DMS153 treated with DMSO at 0.1 percent for 48 hours (cell line): ENCODE data around the gene PCBD1.
A peak's percentile ranks its signal among the peaks of the same experiment; 100 is the strongest.
"Not testable (repeated sequence)": the region's sequence is repeated elsewhere in the genome, so short reads cannot be mapped to it uniquely, and the experiment has no call there.

ENCODE experiments used
- DNase-seq: peaks from one replicate; lab custom pipeline; 2025; ENCODE audit not compliant: unreplicated experiment; lab: John Stamatoyannopoulos, UW

PCBD1 gene

DNA sequence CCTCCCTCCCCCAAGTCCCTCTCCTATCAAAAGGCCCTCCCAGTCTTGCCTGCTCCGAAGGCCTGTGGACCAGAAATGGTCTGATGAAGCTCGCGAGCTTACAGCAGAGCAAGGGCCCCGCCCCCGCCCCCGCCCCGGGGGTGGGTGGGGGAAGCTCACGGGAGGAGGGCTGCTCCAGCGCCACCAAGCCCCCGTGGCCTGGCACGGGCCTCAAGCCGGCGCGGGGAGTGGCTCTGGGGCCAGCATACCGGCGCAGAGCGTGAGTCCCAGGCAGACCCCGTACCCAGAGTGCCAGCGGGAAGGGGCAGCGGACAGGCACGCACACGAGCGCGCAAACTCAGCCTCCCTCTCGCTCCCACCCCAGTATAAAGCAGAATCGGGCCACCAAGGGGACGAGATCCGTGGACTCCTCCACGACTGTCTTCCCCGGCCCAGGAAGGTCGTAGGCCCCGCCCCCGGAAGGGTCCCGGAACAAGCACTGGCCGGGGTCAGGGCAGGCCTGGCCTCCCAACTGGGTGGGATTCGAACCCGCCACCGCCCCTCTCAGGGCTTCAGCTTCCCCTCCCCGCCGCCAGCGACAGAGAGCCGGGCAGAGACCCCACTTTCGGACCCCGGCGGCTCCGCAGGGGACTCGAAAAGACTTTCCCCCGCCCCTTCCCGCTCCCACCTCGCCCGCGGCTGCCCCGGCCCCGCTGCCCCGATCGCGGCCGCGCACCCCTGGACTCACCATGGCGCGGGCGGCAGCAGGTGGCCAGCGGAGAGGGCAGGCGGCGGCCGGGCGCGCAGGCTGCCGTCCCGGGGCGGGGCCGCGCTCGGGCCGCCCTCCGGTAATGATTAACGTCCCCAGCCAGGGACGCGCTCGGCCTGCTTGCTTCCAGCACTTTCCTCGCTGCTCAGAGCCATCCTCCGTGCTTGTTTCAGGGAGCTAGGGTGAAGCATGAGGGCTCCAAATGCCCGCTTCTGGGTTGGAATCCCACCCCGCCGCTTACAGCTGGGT lies at the start of gene PCBD1:
Gene PCBD1, minus strand, starts transcription at position 762 of the 997 bp plus-strand sequence. Its CDS starts 32 bp downstream, at position 730.
- DNase-seq = peak; percentile 61

DNA sequence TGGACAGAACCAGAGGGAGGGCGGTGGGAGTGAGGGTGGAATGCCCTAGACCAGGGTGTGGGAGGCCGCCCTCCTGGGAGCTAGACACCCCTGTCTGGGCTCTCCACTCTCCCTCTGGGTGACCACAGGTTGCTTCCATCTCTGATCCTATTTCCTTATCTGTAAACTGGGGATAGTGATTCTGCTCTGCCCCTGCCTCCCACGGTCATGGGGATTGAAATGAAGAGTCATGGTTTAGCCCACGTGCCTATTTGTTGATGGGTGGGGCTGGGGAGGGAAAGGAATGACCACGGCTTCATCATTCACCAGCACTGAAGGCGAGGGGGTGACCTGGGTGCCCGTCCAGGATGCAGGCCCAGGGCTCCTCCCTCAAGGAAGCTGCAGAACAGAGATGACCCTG lies 49.3 kb upstream of the PCBD1 start:
- DNase-seq = no peak

DNA sequence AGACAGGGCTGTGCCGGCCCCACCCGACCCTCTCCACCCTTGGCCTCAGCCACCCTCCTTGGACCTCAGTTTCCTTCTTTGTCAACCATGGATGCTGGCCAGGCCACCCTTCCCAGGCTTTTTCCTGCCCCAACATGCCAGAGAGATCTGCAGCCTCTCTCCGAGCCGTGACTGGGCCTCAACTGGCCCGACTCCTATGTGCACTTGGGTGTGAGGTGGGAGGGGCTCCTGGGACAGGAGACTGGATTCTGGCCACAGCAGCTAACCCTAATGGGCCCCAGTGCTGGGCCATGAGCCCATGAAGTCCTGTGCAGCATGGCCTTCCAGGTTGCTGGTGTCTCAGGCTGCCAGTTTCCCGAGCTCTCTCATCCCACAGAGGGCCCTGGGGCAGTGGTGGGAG lies 47.7 kb upstream of the PCBD1 start:
- no peak for DNase-seq

DNA sequence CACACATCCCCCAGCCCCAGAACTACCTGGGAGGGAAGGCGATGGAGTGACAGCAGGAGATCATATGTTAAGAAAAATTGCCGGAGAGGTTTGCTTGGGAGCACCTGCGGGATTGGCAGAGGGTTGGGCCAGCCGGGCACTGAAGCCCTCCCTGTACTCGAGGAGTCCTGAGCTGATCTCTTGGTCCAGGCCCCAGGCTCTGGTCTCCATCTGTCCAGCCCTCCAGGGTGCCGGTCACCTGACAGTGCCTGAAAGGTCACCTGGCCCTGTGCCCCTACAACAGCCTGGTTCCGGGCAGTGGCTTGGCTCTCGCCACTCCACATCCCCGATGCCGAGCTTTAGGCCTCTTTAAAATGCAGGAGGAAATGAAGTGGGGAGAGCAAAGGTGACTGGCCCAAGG lies 47.3 kb upstream of the PCBD1 start:
- DNase-seq = no peak

DNA sequence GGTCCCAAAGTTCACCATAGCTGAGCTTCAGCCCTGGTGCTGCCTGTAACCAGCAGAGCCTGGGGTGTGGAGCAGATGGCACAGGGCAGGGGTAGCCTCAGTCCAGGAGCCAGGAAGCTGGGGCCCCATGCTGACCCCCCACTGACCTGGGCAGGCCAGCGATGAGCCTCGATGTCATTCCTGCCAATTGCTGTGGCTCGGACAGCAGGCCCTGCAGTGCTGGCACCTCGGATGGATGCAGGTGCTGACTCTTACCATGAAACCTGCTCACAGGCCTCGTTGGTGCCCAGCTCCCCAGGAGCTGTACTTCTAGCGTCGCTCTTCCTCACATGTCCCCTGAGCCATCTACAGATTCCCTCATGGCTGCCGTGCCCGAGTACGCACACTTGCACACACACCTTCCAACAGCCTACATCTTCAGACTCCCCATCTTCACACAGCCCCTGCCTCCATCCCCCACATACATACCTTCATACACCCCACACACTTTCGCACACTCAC lies 46.8 kb upstream of the PCBD1 start:
- DNase-seq = no peak

DNA sequence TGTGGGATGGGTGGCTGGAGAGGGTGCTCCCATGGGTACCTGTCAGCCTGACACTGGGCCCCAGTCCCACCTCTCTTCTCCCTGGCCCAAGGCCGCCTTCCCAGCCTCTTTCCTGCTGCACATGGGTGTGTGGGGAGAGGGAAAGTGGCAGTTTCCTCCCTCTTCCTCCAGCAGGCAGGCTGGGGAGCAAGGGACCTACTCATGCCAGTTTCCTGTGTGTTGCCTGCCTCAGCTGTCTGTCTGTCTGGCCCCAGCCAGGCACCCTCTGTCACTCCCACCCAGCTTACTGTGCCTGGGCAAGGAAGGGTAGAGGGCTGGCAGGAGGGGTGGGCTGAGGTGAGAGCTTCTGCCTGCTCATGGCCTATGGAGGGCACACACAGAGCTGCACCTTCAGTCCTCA lies 46.3 kb upstream of the PCBD1 start:
- no peak for DNase-seq

DNA sequence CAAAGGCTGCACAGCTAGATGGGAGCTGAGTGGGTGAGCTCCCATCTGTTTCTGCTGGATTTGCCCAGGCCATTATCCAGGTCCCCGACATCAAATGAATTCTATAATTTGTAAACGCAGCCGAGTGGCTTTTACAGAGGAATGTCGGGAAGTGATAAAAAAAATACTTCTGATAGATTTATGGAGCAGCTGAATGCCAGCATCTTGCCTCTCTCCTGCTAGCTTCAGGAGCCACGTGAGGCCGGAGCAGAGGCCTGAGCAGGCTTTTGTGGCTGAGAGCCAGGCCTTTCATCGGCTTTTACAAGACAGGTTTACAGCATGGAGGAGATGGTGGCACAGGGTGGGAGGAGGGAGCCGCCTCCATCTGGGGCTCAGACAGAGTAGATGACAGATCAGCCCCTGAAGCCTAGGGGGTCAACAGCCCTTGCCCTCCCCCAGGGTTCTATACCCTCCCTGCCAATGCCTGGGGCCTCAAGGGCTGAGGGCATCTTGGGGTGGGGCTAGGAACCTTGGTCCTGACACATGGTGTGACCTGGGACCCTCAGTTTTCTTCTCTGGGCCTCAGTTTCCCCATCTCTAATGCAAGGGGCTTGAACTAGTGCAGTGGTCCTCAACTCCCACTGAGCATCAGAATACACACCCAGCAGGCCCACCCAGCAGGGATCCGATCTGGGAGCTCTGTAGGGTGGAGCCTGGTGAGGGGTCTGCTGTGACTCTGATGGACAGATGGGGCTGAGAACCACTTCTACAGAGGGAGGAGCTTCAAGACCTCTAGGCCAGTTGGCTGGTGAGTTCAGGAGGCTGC lies 44.2 kb upstream of the PCBD1 start:
- DNase-seq = no peak

GRCh38 chr10:70931168-70931815 lies 42.9 kb upstream of the PCBD1 start:
- no peak for DNase-seq

DNA sequence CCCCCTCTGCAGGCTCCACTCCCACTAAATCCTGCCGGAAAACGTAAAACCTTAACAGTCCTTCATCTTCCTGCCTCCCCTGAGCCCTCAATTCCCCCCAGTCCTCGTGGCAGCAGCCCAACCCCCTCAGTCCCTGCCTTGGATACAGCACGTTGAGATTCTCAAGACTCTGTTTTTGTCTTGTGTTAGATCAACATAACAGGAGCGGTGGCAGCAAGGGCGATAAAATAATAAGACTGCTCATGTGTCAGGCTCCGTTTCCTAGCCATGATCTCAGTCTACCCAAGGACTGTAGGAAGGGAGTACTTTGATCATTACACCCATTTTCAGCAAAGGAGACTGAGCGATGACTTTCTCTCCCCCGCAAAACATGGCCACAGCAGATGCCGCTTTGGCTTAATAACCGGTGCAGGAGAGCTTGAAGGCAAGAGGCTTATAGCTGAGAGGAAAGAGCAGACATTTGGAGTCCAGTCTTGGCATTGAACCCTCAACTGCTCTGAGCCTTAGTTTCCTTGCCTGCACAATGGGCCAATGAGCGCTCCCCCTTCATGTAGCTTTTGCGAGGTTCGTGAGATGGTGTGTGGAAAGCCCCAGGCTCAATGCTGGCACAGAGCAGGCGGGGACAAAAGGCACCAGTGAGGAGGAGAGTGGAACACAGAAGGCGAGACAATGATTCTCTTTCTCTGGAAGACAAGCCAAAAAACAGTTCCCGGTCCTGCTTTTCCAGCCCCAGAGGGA lies 42.1 kb upstream of the PCBD1 start:
- no peak for DNase-seq

DNA sequence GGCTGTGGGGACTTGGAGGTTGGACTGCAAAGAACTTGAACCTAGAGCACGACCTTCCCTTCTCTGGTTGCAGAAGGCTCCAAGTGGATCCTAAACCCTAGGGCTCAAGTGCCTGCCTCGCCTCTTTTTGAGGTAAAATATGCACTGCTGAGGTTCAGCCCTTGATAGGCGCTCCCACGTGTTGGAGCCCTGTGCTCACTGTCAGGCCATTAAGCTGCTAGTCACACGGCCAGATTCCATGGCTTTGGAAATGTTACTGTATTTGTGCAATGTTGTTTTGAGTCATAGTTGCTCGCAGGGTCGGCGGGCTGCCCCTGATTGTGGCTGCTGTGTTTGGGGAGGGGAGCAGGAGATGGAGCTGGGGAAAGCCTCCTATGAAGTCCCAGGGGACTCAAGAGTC lies 39.8 kb upstream of the PCBD1 start:
- no peak for DNase-seq

DNA sequence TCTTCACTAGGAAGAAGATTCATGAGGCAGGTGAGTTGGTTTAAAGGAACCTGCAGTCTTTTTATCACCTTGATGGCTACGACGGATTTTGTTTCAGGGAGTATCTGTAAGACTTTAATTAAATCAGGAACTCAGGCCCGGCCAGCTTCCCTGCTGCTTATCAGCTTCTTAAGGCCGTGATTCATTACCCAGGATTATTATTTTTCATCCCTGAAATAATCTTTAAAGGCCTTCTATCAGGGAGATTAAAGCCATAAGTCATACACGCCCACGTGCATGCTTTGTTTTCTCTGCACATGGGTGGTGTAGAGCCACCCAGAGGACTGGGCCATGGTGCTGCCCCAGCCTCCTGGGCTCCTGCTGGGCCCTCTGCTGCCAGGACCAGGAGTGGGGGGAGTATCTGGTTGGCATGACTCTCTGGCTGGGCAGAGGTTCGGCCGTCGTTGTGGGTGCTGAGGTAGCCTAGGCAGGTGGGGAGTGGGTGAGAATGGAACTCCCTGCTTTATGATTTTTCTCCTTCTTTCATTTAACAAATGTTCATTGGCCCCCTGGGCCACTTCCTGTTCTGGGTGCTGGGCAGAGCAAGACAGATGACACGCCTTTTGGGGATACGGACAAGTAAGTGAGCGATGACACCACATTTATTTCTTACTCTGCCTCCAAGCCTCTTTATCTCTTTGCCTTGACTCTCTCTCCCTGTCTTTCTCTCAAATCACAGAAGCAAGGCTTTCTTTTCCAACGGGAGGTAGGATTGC lies 39.0 kb upstream of the PCBD1 start:
- no peak for DNase-seq

DNA sequence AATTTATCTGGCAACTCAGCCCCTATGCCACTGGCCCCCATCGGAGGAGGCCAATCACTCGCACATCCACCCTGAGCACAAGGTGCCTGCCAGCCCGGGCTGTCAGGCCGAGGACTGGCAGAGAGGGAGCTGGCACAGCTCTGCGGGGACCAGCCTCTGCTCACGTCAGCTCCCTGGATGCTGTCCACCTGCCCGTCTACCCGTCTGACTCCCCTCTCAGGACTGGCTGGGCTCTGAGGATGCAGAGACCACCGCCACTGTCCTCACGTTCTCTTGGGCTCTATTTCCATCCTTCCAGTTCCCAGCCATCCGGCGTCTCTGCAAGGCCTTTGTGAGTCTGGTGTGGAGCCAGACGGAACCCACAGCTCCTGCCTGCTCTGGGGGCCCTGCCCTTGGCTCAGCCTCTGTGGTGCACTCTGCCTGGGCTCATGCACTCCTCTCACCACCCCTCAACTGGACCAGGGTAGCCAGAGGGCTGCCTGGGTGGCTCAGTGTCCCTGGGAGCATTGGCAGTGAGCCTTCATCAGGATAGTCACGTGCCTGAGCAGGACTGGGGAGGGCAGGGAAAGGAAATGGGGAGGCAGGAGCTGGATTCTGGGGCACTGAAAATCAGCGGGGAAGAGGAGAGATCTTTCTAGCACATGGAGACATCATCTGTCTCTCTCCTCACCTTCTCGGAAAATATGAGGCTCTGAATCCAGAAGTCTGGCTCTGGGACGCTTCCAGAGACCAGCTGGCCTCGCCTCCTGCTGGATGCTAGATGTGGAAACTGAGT lies 38.0 kb upstream of the PCBD1 start:
- DNase-seq = no peak

GRCh38 chr10:70925377-70926225 lies 37.2 kb upstream of the PCBD1 start:
- DNase-seq = no peak

DNA sequence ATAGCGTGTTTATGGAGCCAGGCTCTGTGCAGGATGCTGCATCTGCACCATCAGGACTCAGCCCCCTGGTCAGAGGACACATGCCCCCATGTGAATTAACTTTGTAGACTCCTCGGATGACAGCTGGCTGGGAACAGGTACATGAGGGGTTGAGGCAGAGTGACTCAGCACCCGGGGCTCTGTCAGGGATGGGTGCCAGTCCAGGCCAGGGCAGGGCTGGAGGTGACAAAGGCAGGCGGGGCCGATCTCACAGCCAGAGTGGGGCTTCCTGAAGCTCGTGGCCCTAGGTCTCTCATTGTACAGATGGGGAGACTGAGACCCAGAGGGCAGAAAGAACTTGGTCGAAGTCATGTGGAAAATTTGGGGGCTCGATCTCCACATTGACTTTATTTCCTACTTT lies 35.3 kb upstream of the PCBD1 start:
- no peak for DNase-seq

- no peak for DNase-seq
These were observed 32.9 kb upstream of the PCBD1 start for GRCh38 chr10:70921285-70921684.

DNA sequence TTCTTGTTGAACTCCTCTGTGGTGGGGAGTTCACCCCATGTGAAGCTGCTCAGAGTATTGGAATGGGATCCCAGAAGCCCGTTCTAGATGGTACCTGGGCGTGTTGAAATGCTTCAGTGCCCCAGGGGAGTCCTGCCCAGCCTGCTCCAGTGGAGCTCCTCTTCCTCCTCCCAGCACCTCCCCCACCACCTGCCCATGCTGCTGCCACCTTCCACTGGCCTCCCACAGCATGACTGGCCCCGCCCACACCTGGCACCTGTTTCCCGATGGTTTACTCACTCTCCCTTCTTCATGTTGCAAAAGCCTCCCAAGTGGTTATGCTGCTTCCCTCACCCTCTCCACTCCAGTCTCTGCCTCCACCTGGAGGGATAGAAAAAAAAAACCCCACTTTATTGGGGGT lies 32.2 kb upstream of the PCBD1 start:
- DNase-seq = peak; percentile 31

GRCh38 chr10:70919906-70920305 lies 31.5 kb upstream of the PCBD1 start:
- not testable (repeated sequence) for DNase-seq

GRCh38 chr10:70918851-70919530 lies 30.6 kb upstream of the PCBD1 start:
- DNase-seq = no peak
